NCI-H748 (cell line): ENCODE results near the gene OXSR1.
"Not testable (repeated sequence)": the region's sequence is repeated elsewhere in the genome, so short reads cannot be mapped to it uniquely, and the experiment has no call there.

ENCODE experiments used
- DNase-seq: peaks from one replicate; lab custom pipeline; 2025; ENCODE audit not compliant: unreplicated experiment; lab: John Stamatoyannopoulos, UW

OXSR1 gene

GRCh38 chr3:38141173-38141951 is 24.0 kb upstream of the OXSR1 start:
- no peak for DNase-seq

GRCh38 chr3:38141952-38142273 is 23.4 kb upstream of the OXSR1 start:
- DNase-seq = no peak

GRCh38 chr3:38142959-38143358 is 22.4 kb upstream of the OXSR1 start:
- no peak for DNase-seq

- DNase-seq = no peak
Observed at GRCh38 chr3:38143511-38143910, 21.8 kb upstream of the OXSR1 start.

GRCh38 chr3:38146504-38146903 is 18.8 kb upstream of the OXSR1 start:
- DNase-seq = no peak

- no peak for DNase-seq
Observed at GRCh38 chr3:38147421-38147820, 17.9 kb upstream of the OXSR1 start.

- no peak for DNase-seq
Observed at GRCh38 chr3:38148311-38148882, 16.9 kb upstream of the OXSR1 start.

- DNase-seq = no peak
Observed at GRCh38 chr3:38149708-38150107, 15.6 kb upstream of the OXSR1 start.

GRCh38 chr3:38150780-38151528 is 14.4 kb upstream of the OXSR1 start:
- no peak for DNase-seq

- no peak for DNase-seq
Observed at GRCh38 chr3:38151667-38152265, 13.6 kb upstream of the OXSR1 start.

- no peak for DNase-seq
Observed at GRCh38 chr3:38152609-38153008, 12.7 kb upstream of the OXSR1 start.

- no peak for DNase-seq
Observed at GRCh38 chr3:38153221-38153620, 12.1 kb upstream of the OXSR1 start.

- DNase-seq = peak; percentile 31
Observed at GRCh38 chr3:38154033-38154494, 11.3 kb upstream of the OXSR1 start.

GRCh38 chr3:38154625-38155255 is 10.6 kb upstream of the OXSR1 start:
- DNase-seq = no peak

- DNase-seq = no peak
Observed at GRCh38 chr3:38155825-38156224, 9.5 kb upstream of the OXSR1 start.

GRCh38 chr3:38157117-38157516 is 8.2 kb upstream of the OXSR1 start:
- no peak for DNase-seq

GRCh38 chr3:38157595-38157994 is 7.7 kb upstream of the OXSR1 start:
- DNase-seq = peak; percentile 17

- no peak for DNase-seq
Observed at GRCh38 chr3:38158472-38158871, 6.9 kb upstream of the OXSR1 start.

GRCh38 chr3:38160704-38161103 is 4.6 kb upstream of the OXSR1 start:
- DNase-seq = not testable (repeated sequence)

GRCh38 chr3:38163117-38163840 is 2.1 kb upstream of the OXSR1 start:
- no peak for DNase-seq
